CD4-positive, alpha-beta T cell (primary cell): ENCODE results near the gene NR2F2. TPM values are rescaled to one million over a fixed set of nuclear protein-coding genes. Genes with fewer than 3 reads are reported as not detected.

Source experiments
- ATAC-seq: fragments of 200-7000 bp; cut with Tn5 transposase; one replicate; pipeline ENCODE4 v1.10.0; 2022; ENCODE audit warnings: mild to moderate bottlenecking; ENCODE audit not compliant: poor library complexity
- CTCF ChIA-PET: fragments of 350-600 bp; sonication (Branson Sonifier 250); formaldehyde crosslinking; loops from one replicate; lab custom pipeline; 2021; ENCODE audit warnings: antibody characterized with exemption, inconsistent platforms; lab: Charles Lee
- POLR2A ChIA-PET: fragments of 350-600 bp; sonication (Branson Sonifier 250); formaldehyde crosslinking; loops from one replicate; lab custom pipeline; 2021; ENCODE audit warnings: antibody characterized with exemption, inconsistent platforms; lab: Charles Lee
- DNase-seq, 14 experiments: peaks; one replicate each; pipeline ENCODE4 v3.0.0-alpha.2; 2013 to 2020; ENCODE audit warnings: mixed read lengths in 2 of 14
- H3K27ac ChIP-seq, 2 donors: one replicate each; pipeline versions ENCODE4 v1.5.1 to v1.7.0; 2013; ENCODE audit warnings: low read length in 2 of 2, low read depth in 1 of 2, mild to moderate bottlenecking in 1 of 2
- H3K27me3 ChIP-seq, 2 experiments: 1 replicate in 1 of 2; 2 replicates in 1 of 2; pipeline versions ENCODE4 v1.6.1 to v1.7.0; 2013; ENCODE audit warnings: low read length in 2 of 2, control low read depth in 1 of 2, mild to moderate bottlenecking in 1 of 2, moderate library complexity in 1 of 2; ENCODE audit not compliant: insufficient read depth in 2 of 2, control insufficient read depth in 1 of 2
- H3K36me3 ChIP-seq: one replicate; pipeline ENCODE4 v1.6.1; 2013; ENCODE audit warnings: low read length, control low read depth; ENCODE audit not compliant: insufficient read depth
- H3K4me1 ChIP-seq: one replicate; pipeline ENCODE4 v1.6.1; 2013; ENCODE audit warnings: low read length, control low read depth; ENCODE audit not compliant: insufficient read depth
- H3K4me3 ChIP-seq: one replicate; pipeline ENCODE4 v1.5.1; 2013; ENCODE audit warnings: mild to moderate bottlenecking, low read length, moderate library complexity
- H3K9me3 ChIP-seq, 2 experiments: 1 replicate in 1 of 2; 2 replicates in 1 of 2; pipeline versions ENCODE4 v1.6.1 to v1.7.0; 2013; ENCODE audit warnings: low read length in 2 of 2, mild to moderate bottlenecking in 2 of 2, control low read depth in 1 of 2, moderate library complexity in 1 of 2; ENCODE audit not compliant: control insufficient read depth in 1 of 2, insufficient read depth in 1 of 2
- H3K27ac Mint-ChIP-seq: one replicate; pipeline ENCODE4 v1.8.0; 2020; ENCODE audit warnings: mixed read lengths
- H3K27me3 Mint-ChIP-seq: one replicate; pipeline ENCODE4 v1.8.0; 2021; ENCODE audit warnings: mixed read lengths
- H3K36me3 Mint-ChIP-seq: one replicate; pipeline ENCODE4 v1.8.0; 2021; ENCODE audit warnings: low read depth, mixed read lengths
- H3K4me1 Mint-ChIP-seq: one replicate; pipeline ENCODE4 v1.8.0; 2021; ENCODE audit warnings: low read depth, mixed read lengths
- H3K4me3 Mint-ChIP-seq: one replicate; pipeline ENCODE4 v1.8.0; 2020; ENCODE audit warnings: mild to moderate bottlenecking, mixed read lengths
- H3K9me3 Mint-ChIP-seq: one replicate; pipeline ENCODE4 v1.8.0; 2020; ENCODE audit warnings: mixed read lengths
- CTCF ChIP-seq: fragments of 200-600 bp; IDR thresholded peaks from one replicate; pipeline ENCODE4 v1.8.0; 2022; ENCODE audit warnings: antibody characterized with exemption, mild to moderate bottlenecking
- intact Hi-C, 2 experiments: fragments of 100-400 bp; cut with DNase I in 1 of 2; cut with micrococcal nuclease in 1 of 2; formaldehyde crosslinking; loops; one replicate each; pipeline versions ENCODE4 v1.15.1 to v1.9.0; 2023 to 2025; cut with DNase I, micrococcal nuclease
- total RNA-seq, 174 experiments: library from RNA in 2 of 174; stranded (reverse) in 2 of 174; gene quantifications; one replicate each; pipeline ENCODE4 v1.2.3 and lab custom pipeline; 2021 to 2026

NR2F2 gene
- total RNA-seq, 2 experiments from 2014 or later = not detected

- Histone ChIP-seq H3K36me3 (no peaks in the 10 kb centered on the region), H3K4me3 (no peak overlapping the region), H3K4me1 (no peaks in the 10 kb centered on the region), H3K27ac (no peak overlapping the region), H3K9me3 (peaks cover 0 to 3% of the 10 kb centered on the region in 2 experiments), H3K27me3 (peaks cover 4 to 24% of the 10 kb centered on the region in 2 experiments)
- ChIA-PET POLR2A (no interaction called here), CTCF (no interaction called here)
- Mint-ChIP-seq H3K27ac (no peak overlapping the region), H3K4me3 (no peak overlapping the region), H3K27me3 (peaks cover 39% of the 10 kb centered on the region), H3K4me1 (no peaks in the 10 kb centered on the region), H3K9me3 (no peaks in the 10 kb centered on the region), H3K36me3 (no peaks in the 10 kb centered on the region)
- TF ChIP-seq CTCF = no peak
- ATAC-seq (no peak), DNase-seq (no peak)
- intact Hi-C loops = no loop called here
These were observed 17.7 kb upstream of the NR2F2 start for GRCh38 chr15:96312641-96313335.

GRCh38 chr15:96314518-96314917 is 16.0 kb upstream of the NR2F2 start:
- intact Hi-C loops = no loop called here
- peaks cover 52% of the 10 kb centered on the region for H3K27me3 Mint-ChIP-seq
- H3K27ac Mint-ChIP-seq = no peak overlapping the region

GRCh38 chr15:96314963-96315362 is 15.5 kb upstream of the NR2F2 start:
- Mint-ChIP-seq H3K36me3 (no peaks in the 10 kb centered on the region), H3K4me3 (no peak overlapping the region), H3K27ac (no peak overlapping the region), H3K9me3 (no peaks in the 10 kb centered on the region), H3K27me3 (peaks cover 57% of the 10 kb centered on the region), H3K4me1 (no peaks in the 10 kb centered on the region)
- no peak overlapping the region for H3K27ac ChIP-seq
- ATAC-seq (no peak), DNase-seq (no peak)
- CTCF ChIA-PET = no interaction called here
- no peaks in the 10 kb centered on the region for H3K9me3 ChIP-seq
- no peak overlapping the region for H3K4me3 ChIP-seq
- intact Hi-C loops = no loop called here
- no peaks in the 10 kb centered on the region for H3K36me3 ChIP-seq
- POLR2A ChIA-PET = no interaction called here
- TF ChIP-seq CTCF = no peak
- H3K27me3 ChIP-seq = peaks cover 8 to 38% of the 10 kb centered on the region in 2 experiments
- no peaks in the 10 kb centered on the region for H3K4me1 ChIP-seq

More at GRCh38 chr15:96314518-96314917, 16.0 kb upstream of the NR2F2 start:
- Histone ChIP-seq H3K27ac (no peak overlapping the region), H3K27me3 (peaks cover 4 to 34% of the 10 kb centered on the region in 2 experiments), H3K36me3 (no peaks in the 10 kb centered on the region), H3K9me3 (no peaks in the 10 kb centered on the region), H3K4me1 (no peaks in the 10 kb centered on the region), H3K4me3 (no peak overlapping the region)
- Mint-ChIP-seq H3K9me3 (no peaks in the 10 kb centered on the region), H3K4me3 (no peak overlapping the region), H3K4me1 (no peaks in the 10 kb centered on the region), H3K36me3 (no peaks in the 10 kb centered on the region)
- DNase-seq (no peak), ATAC-seq (no peak)
- ChIA-PET CTCF (no interaction called here), POLR2A (no interaction called here)
- no peak for TF ChIP-seq CTCF
